ENCODE data around the gene RAI1. TPM values are rescaled to one million over a fixed set of nuclear protein-coding genes. Genes with fewer than 3 reads are reported as not detected.

Gene RAI1
- total and polyA plus RNA-seq, 10 of the 15 experiments (the other 5 are each of a cell fraction or from before 2014, with no cell fraction given) = 0.66 to 37.7 (median 6.0) TPM

DNA sequence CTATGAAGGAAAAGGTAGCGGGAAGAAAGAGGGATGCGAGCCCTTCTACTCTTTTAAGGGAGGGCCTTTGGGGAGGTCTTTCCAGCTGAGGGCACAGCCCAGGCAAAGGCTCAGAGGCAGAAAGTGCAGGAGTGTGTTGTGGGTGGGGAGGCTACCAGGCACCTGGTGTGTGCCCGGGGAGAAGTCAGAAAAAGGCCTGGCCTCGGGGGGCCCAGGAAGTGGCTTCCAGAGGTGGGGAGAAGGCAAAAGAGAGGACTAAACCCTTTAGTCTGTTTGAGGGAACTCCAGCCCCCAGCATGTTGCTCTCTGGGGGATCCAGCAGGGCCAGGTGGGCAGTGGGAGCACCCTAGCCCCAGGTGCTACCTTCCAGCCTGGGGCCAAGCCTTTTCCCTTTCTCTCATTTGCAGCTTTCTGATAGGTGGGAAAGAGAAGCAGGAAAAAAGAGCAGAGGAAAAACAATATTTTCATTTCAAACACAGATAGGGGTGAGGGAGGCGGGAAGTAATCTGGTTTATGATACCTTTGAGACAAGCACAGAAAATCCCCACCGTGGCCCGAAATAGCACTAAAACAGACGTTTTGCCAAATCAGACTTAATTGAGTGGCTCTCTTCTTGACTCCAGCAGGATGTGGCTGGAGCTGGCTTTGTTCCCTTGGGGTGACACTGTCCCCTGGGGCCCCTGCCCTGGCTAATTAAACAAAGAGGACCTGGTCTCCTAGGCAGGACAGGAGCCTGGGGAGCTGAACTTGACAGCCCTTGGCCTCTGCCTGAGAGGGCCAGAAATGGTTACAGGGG lies 10.4 kb downstream of the RAI1 start (continued):
- TF ChIP-seq, protein P1, sequence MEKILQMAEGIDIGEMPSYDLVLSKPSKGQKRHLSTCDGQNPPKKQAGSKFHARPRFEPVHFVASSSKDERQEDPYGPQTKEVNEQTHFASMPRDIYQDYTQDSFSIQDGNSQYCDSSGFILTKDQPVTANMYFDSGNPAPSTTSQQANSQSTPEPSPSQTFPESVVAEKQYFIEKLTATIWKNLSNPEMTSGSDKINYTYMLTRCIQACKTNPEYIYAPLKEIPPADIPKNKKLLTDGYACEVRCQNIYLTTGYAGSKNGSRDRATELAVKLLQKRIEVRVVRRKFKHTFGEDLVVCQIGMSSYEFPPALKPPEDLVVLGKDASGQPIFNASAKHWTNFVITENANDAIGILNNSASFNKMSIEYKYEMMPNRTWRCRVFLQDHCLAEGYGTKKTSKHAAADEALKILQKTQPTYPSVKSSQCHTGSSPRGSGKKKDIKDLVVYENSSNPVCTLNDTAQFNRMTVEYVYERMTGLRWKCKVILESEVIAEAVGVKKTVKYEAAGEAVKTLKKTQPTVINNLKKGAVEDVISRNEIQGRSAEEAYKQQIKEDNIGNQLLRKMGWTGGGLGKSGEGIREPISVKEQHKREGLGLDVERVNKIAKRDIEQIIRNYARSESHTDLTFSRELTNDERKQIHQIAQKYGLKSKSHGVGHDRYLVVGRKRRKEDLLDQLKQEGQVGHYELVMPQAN (conservative IDR thresholded peaks at IDR 0.05) = no peak
- TF ChIP-seq CHD2 (IDR thresholded peaks at IDR 0.05; ENCODE audit: borderline replicate concordance, low read depth, low read length) (peak; percentile 51; the same call in 1 of the 2 replicates), NR2C2 (IDR thresholded peaks at IDR 0.05; ENCODE audit: borderline replicate concordance, control insufficient read depth, insufficient read length, low read depth) (no peak), BRCA1 (IDR thresholded peaks at IDR 0.05; ENCODE audit: low read depth, low read length) (no peak), JUNB (IDR thresholded peaks at IDR 0.05) (no peak), ZNF24 (IDR thresholded peaks at IDR 0.05) (0 out of 2 replicates have a peak, but pooled peaks have one; percentile 47)

DNA sequence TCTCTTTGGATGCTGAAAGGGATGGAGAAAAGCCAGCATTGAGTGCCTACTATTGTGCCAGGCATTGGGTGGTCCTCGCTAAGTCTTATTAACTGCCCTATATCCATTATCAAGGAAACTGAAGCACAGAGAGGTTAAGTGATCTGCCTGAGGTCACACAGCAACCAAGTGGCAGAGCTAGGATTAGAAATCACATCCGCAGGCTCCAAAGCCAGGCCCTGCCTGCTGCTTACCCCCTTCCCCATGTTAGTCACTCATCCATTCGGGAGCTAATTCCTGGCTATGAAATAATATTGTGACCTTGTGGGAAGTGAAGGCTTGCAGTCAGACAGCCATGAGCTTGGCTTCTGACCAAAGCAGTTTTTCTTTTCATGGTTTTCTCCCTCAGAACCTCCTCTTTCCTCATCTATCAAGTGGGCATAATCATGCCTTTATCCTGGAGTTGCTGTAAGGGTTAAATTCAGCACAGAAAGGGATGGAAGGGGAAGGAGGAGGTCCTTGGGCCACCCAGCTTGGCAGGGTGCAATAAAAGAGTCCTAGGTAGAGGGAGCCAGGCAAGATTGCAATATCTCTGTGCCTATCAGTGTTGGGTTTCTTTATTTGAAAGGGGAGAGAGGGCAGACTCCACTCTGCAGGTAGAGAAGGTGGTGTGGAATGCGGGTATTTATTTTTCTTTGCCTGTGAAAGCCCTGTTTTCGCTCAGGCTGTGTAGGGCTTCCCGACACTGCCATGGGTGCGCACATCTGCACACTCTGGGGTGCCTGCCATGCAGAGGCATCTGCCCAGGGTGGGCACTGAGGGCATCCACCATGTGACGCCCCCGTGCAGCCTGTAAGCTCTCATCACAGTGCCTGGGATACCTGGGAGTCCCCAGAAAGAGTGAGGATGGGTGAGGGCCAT lies 11.3 kb downstream of the RAI1 start:
- Histone ChIP-seq H3K4me2 (ENCODE audit: control insufficient read depth, insufficient read depth) (peak overlapping the region; percentile 77), H4K20me1 (ENCODE audit: control insufficient read depth, insufficient read depth) (no peaks in the 10 kb centered on the region), H3K79me2 (ENCODE audit: control insufficient read depth, insufficient read depth, low read length) (peaks cover 88% of the 10 kb centered on the region), H3K4me3 (peak overlapping the region; percentile 49; the same call in 1 of the 2 replicates), H3K4me1 (ENCODE audit: control insufficient read depth, insufficient read depth, low read length) (peaks cover 49% of the 10 kb centered on the region), H3K27ac (ENCODE audit: control insufficient read depth, insufficient read depth) (peak overlapping the region; percentile 77), H3K27me3 (replicated peaks in 1 of 2; ENCODE audit: control insufficient read depth in 2 of 2, insufficient read depth in 2 of 2, low read length in 1 of 2) (no peaks in the 10 kb centered on the region), H3K9me3 (replicated peaks; ENCODE audit: control insufficient read depth, insufficient read depth, low read length) (no peaks in the 10 kb centered on the region), H2AFZ (ENCODE audit: control insufficient read depth, low read depth, low read length) (no peak overlapping the region), H3K36me3 (ENCODE audit: control insufficient read depth in 2 of 2, insufficient read depth in 2 of 2, low read length in 1 of 2) (no peaks in the 10 kb centered on the region), H3K9ac (ENCODE audit: control insufficient read depth, insufficient read depth, low read length) (peak overlapping the region; percentile 61)
- in situ Hi-C loops (cut with MboI) (no loop called here), intact Hi-C loops (cut with micrococcal nuclease; ENCODE audit: unreplicated experiment) (loop anchor here (1.0 to 5.0 kb wide), 2 partner anchors 10 to 145 kb away; partner anchors contain the start of gene SREBF1)
- CTCF ChIA-PET = interaction anchor here (0.7 to 2.0 kb wide), 11 partner anchors 11 to 346 kb away, joined by 3 to 8 read pairs (median 4); no protein-coding TSS in a partner anchor
- RAD21 ChIA-PET (ENCODE audit: unreplicated experiment) = interaction anchor here (0.8 to 6.4 kb wide), 9 partner anchors 10 to 280 kb away, joined by 3 to 75 read pairs (median 3); partner anchors contain the start of genes DRC3 and TOM1L2
- POLR2A ChIA-PET = interaction anchor here (0.6 to 5.8 kb wide), 11 partner anchors 10 to 397 kb away, joined by 3 to 56 read pairs (median 4); partner anchors contain the start of gene SREBF1
- 89% methylated on average over 9 of the region's 9 CpGs for WGBS (ENCODE audit: insufficient coverage, insufficient replicate concordance, low lambda C conversion rate, missing lambda C conversion rate)
- SMC1A ChIA-PET (ENCODE audit: uncharacterized antibody, unreplicated experiment) = interaction anchor here (0.9 to 6.1 kb wide), 10 partner anchors 10 to 1207 kb away, joined by 3 to 47 read pairs (median 4); no protein-coding TSS in a partner anchor
- TF ChIP-seq SMARCA5 (IDR thresholded peaks at IDR 0.05) = peak; percentile 99
- peak; percentile 94 for TF ChIP-seq NFXL1 (IDR thresholded peaks at IDR 0.05; ENCODE audit: borderline replicate concordance)
- TF ChIP-seq LARP7 (IDR thresholded peaks at IDR 0.05) = peak; percentile 36; the same call in 1 of the 2 replicates
- no peak for TF ChIP-seq NR2F1 (conservative IDR thresholded peaks at IDR 0.05)
- TF ChIP-seq KLF5 (IDR thresholded peaks at IDR 0.05; ENCODE audit: partially characterized antibody) = no peak
- peak; percentile 20; the same call in 1 of the 2 replicates for TF ChIP-seq KDM1A (IDR thresholded peaks at IDR 0.05; ENCODE audit: borderline replicate concordance)
- TF ChIP-seq ATF7 (IDR thresholded peaks at IDR 0.05; ENCODE audit: low read depth) = no peak
- peak; percentile 79 for TF ChIP-seq ZNF217 (IDR thresholded peaks at IDR 0.05)
- 0 out of 2 replicates have a peak, but pooled peaks have one; percentile 2 for TF ChIP-seq TARDBP (IDR thresholded peaks at IDR 0.05; ENCODE audit: borderline replicate concordance)
- peak; percentile 49 for TF ChIP-seq MLLT1 (IDR thresholded peaks at IDR 0.05)
- ATAC-seq (no peak), FAIRE-seq (no peak), DNase-seq (ENCODE audit: low read depth, low spot score) (no peak)
- BruUV-seq (replicated peaks) = no TSS peak
